Muscle of leg (tissue), 11 donors: ENCODE results near the gene BCL11B. TPM values are rescaled to one million over a fixed set of nuclear protein-coding genes. Genes with fewer than 3 reads are reported as not detected.

Source experiments
- DNase-seq: peaks from one replicate; pipeline ENCODE4 v3.0.0; 2013
- H3K27ac ChIP-seq: one replicate; pipeline ENCODE4 v1.5.1; 2013; ENCODE audit warnings: mild to moderate bottlenecking, low read length, control low read depth
- H3K27me3 ChIP-seq: one replicate; pipeline ENCODE4 v1.6.1; 2013; ENCODE audit warnings: low read length; ENCODE audit not compliant: control insufficient read depth, insufficient read depth
- H3K36me3 ChIP-seq: one replicate; pipeline ENCODE4 v1.6.1; 2013; ENCODE audit warnings: low read length; ENCODE audit not compliant: control insufficient read depth, insufficient read depth
- H3K4me1 ChIP-seq: one replicate; pipeline ENCODE4 v1.6.1; 2013; ENCODE audit warnings: low read length; ENCODE audit not compliant: control insufficient read depth, insufficient read depth
- H3K4me3 ChIP-seq: one replicate; pipeline ENCODE4 v1.5.1; 2013; ENCODE audit warnings: low read length, control low read depth
- H3K9me3 ChIP-seq: replicated peaks from 2 replicates; pipeline ENCODE4 v1.6.1; 2013; ENCODE audit warnings: low read depth, low read length; ENCODE audit not compliant: control insufficient read depth
- WGBS: methylation state at CpG from one replicate; pipeline ENCODE4 v1.1.5; 2013; ENCODE audit warnings: missing lambda C conversion rate; ENCODE audit not compliant: insufficient coverage; 5-methylcytosine and 5-hydroxymethylcytosine counted together
- polyA plus RNA-seq, 8 donors: library from polyadenylated mRNA; unstranded; fragments of 120-200 nt; gene quantifications; one replicate each; pipeline versions ENCODE4 v1.2.1 to v1.2.3, GENCODE V29; 2013; ENCODE audit warnings: inconsistent platforms in 1 of 8, low replicate concordance in 1 of 8; ENCODE audit not compliant: insufficient read length in 8 of 8, insufficient read depth in 1 of 8
- total RNA-seq: library from RNA; stranded (reverse); fragments of 120-200 nt; gene quantifications from one replicate; pipeline ENCODE4 v1.2.4, GENCODE V29; 2013

The BCL11B gene
- total and polyA plus RNA-seq, 9 donors = 0.89 to 6.3 (median 1.4) TPM

DNA sequence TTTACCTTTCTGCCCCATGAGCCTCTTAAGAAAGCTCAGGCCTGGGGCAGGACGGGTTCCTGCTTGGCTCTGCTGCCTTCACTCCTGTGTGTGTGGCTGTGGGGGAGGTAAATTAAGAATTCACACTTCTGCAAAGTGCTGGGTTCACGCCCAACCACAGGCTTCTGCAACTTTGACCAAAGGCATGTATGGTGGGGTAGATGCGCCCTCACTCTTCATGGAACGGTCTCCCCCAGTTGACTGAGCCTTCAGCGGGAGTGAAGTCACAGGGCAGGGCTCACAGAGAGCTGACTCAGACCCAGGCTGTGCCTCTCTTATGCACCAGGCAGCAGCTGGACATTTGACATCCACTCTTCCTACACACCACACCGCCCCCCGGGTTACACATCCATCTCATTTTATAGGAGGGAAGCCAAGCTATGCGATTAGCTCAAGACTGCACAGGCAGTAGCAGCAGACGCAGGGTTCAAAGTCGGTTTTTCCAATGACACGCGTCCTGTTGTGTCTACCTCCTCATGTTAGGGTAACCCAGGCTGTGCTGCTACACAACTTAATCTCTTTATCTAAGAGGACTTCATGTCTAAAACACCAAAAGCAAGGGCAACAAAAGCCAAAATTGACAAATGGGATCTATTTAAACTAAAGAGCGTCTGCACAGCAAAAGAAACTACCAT, 15.4 kb upstream of the BCL11B start:
- Histone ChIP-seq H3K4me3 (no peak overlapping the region), H3K27me3 (peaks cover 18% of the 10 kb centered on the region), H3K4me1 (no peaks in the 10 kb centered on the region), H3K27ac (no peak overlapping the region), H3K9me3 (no peaks in the 10 kb centered on the region), H3K36me3 (no peaks in the 10 kb centered on the region)
- DNase-seq = no peak
- 80% methylated on average over 8 of the region's 13 CpGs for WGBS

- WGBS = no CpG with 5 or more reads among the region's 2 CpGs
- DNase-seq = no peak
- H3K4me1 ChIP-seq = no peaks in the 10 kb centered on the region
- peaks cover 18% of the 10 kb centered on the region for H3K27me3 ChIP-seq
- H3K27ac ChIP-seq = no peak overlapping the region
- H3K36me3 ChIP-seq = no peaks in the 10 kb centered on the region
- no peak overlapping the region for H3K4me3 ChIP-seq
- H3K9me3 ChIP-seq = no peaks in the 10 kb centered on the region
Observed at GRCh38 chr14:99286761-99287160, 14.8 kb upstream of the BCL11B start.

DNA sequence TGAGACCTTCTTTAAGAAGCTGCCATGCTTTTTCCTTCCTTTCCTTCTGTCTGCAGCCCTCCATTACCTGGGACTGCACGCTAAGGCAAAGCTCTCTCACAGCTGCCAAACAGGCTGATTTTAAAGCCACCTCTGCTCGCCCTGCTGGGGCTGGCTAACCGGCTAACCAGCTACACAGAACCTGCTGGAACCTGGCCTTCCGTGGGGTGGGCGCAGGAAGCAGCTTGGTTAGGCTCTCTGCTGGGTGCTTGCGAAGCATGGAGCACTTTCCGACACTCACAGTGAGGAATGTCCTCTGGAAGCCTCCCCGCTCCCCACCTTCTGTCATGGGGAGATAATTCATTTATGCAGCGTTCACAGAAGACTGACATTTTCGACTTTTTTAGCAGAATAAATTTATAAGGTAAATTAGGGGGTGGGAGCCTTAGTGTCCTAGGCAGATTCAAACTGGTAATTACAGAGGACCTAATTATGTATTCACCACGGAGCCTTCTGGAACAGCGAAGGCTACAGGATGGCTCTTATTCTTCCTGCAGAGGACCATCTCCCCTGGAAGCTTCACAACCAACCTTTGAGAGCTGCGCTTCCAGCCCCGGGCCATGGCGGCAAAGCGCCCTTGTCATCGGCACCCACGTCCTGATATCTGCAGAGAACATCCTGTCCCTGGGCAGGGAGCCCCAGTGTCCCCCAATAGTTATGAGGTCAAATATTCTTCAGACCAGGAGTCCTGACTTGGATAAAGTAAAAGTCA, 12.4 kb upstream of the BCL11B start:
- no peak for DNase-seq
- Histone ChIP-seq H3K27me3 (peaks cover 31% of the 10 kb centered on the region), H3K4me3 (no peak overlapping the region)

GRCh38 chr14:99282261-99283050, 10.5 kb upstream of the BCL11B start:
- H3K4me1 ChIP-seq = no peaks in the 10 kb centered on the region
- peaks cover 40% of the 10 kb centered on the region for H3K27me3 ChIP-seq
- 80% methylated on average over 10 of the region's 15 CpGs for WGBS
- no peaks in the 10 kb centered on the region for H3K9me3 ChIP-seq
- H3K27ac ChIP-seq = no peak overlapping the region
- no peak for DNase-seq
- no peaks in the 10 kb centered on the region for H3K36me3 ChIP-seq
- H3K4me3 ChIP-seq = no peak overlapping the region

More for the DNA sequence above, 12.4 kb upstream of the BCL11B start:
- Histone ChIP-seq H3K9me3 (no peaks in the 10 kb centered on the region), H3K4me1 (no peaks in the 10 kb centered on the region), H3K36me3 (no peaks in the 10 kb centered on the region), H3K27ac (no peak overlapping the region)
- 72% methylated on average over 10 of the region's 18 CpGs for WGBS

DNA sequence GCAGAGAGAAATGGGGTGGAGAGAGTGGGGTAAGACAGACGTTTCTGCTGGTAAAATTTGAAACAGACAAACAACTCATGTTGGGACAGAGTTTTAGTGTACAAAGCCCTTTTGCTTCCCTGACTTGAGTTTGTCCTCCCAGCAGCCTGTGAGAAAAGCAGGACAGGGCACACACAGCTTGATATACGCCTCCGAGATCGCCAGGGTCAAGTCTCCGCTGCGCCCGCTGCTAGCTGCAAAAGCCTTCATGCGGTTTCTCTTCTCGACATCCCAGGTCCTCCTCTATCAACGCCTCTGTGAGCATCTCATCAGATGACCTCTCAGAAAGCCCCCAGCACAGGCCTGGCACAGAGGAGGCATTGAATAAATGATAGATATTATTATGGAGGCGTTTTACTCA, 9.4 kb upstream of the BCL11B start:
- H3K27me3 ChIP-seq = peaks cover 42% of the 10 kb centered on the region
- no peaks in the 10 kb centered on the region for H3K36me3 ChIP-seq

DNA sequence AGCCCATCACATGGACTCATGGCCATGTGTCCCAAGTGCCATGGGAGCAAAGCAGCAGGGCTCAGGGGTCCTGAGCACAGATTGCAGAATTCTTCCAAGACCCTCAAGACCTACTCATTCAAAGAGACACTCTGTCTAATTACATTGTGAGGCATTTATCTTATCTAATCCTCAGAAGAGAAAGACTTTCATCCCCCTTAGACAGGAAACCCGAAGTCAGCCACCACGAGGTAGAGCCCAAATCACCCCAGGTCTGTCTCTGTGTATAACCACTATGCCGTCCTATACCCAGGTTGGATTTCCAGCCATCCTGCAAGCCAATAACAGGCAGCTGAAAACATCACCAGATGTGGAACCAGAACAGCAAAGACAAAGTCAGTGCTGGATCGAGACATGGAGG, 8.9 kb upstream of the BCL11B start:
- WGBS = 82% methylated on average over 3 of the region's 4 CpGs
- H3K4me1 ChIP-seq = no peaks in the 10 kb centered on the region
- H3K27ac ChIP-seq = no peak overlapping the region
- no peak for DNase-seq
- H3K27me3 ChIP-seq = peaks cover 40% of the 10 kb centered on the region
- no peak overlapping the region for H3K4me3 ChIP-seq
- no peaks in the 10 kb centered on the region for H3K9me3 ChIP-seq
- no peaks in the 10 kb centered on the region for H3K36me3 ChIP-seq

More for the DNA sequence above, 9.4 kb upstream of the BCL11B start:
- H3K9me3 ChIP-seq = no peaks in the 10 kb centered on the region
- no peaks in the 10 kb centered on the region for H3K4me1 ChIP-seq
- DNase-seq = no peak
- no peak overlapping the region for H3K27ac ChIP-seq
- H3K4me3 ChIP-seq = no peak overlapping the region
- whole genome bisulfite sequencing = 68% methylated on average over 6 of the region's 11 CpGs

- Histone ChIP-seq H3K9me3 (no peaks in the 10 kb centered on the region), H3K36me3 (no peaks in the 10 kb centered on the region), H3K27me3 (peaks cover 42% of the 10 kb centered on the region), H3K4me3 (no peak overlapping the region), H3K27ac (no peak overlapping the region), H3K4me1 (no peaks in the 10 kb centered on the region)
- 75% methylated on average over 19 of the region's 19 CpGs for whole genome bisulfite sequencing
- DNase-seq = no peak
Observed at GRCh38 chr14:99280066-99280731, 8.2 kb upstream of the BCL11B start.

DNA sequence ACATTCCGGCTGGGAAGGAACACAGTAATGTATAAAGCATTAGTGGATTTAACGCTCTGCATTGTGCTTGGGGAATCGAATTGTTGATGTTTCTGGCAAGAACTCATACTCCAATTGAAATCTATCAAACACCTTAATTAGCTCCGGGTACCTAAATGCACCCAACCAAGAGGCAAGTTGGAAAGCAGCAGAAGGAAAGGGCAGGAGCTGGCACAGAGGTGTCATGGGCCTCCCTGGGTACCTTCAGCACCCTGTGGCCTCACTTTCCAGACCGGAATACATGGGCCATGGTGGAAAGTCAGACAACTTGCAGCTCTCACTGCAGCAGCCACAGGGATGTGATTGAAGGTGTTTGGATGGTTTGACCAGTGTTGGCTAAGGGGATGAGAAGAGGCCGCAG, 6.8 kb upstream of the BCL11B start:
- Histone ChIP-seq H3K36me3 (no peaks in the 10 kb centered on the region), H3K9me3 (no peaks in the 10 kb centered on the region), H3K4me3 (no peak overlapping the region), H3K27me3 (peaks cover 47% of the 10 kb centered on the region), H3K27ac (no peak overlapping the region), H3K4me1 (peaks cover 9% of the 10 kb centered on the region)
- WGBS = no CpG with 5 or more reads among the region's 6 CpGs
- DNase-seq = no peak

GRCh38 chr14:99277530-99277929, 5.5 kb upstream of the BCL11B start:
- no peak for DNase-seq
- H3K27me3 ChIP-seq = peaks cover 58% of the 10 kb centered on the region
- H3K36me3 ChIP-seq = no peaks in the 10 kb centered on the region
- H3K4me3 ChIP-seq = no peak overlapping the region
- H3K4me1 ChIP-seq = peaks cover 22% of the 10 kb centered on the region
- no CpG with 5 or more reads among the region's 2 CpGs for WGBS
- H3K9me3 ChIP-seq = no peaks in the 10 kb centered on the region
- H3K27ac ChIP-seq = no peak overlapping the region

GRCh38 chr14:99276482-99276881, 4.5 kb upstream of the BCL11B start:
- Histone ChIP-seq H3K4me1 (peaks cover 26% of the 10 kb centered on the region), H3K27ac (no peak overlapping the region), H3K27me3 (peaks cover 68% of the 10 kb centered on the region), H3K9me3 (no peaks in the 10 kb centered on the region), H3K4me3 (no peak overlapping the region), H3K36me3 (no peaks in the 10 kb centered on the region)
- WGBS = no CpG with 5 or more reads among the region's 2 CpGs
- no peak for DNase-seq
